Measurements from ENCODE around the gene SPPL2B. TPM values are rescaled to one million over a fixed set of nuclear protein-coding genes. Genes with fewer than 3 reads are reported as not detected.

The SPPL2B gene
- total RNA-seq, 1 donor from 2014 or later = 22.6 TPM

- no peak for DNase-seq
Measured at GRCh38 chr19:2300533-2300932, 28.0 kb upstream of the SPPL2B start.

GRCh38 chr19:2302319-2303210 lies 25.9 kb upstream of the SPPL2B start:
- no peak for DNase-seq

GRCh38 chr19:2303211-2303798 lies 25.2 kb upstream of the SPPL2B start:
- no peak for DNase-seq

- no peak for DNase-seq
Measured at GRCh38 chr19:2305452-2306280, 22.8 kb upstream of the SPPL2B start.

GRCh38 chr19:2306281-2306806 lies 22.1 kb upstream of the SPPL2B start:
- DNase-seq = no peak

- DNase-seq = no peak
Measured at GRCh38 chr19:2306971-2307370, 21.5 kb upstream of the SPPL2B start.

GRCh38 chr19:2307518-2308012 lies 20.9 kb upstream of the SPPL2B start:
- no peak for DNase-seq

GRCh38 chr19:2308114-2308556 lies 20.3 kb upstream of the SPPL2B start, which contains the start of gene LINGO3:
Gene LINGO3, minus strand, starts transcription at chr19:2308154. Its CDS starts 16,378 bp downstream, at chr19:2291776.
- no peak for DNase-seq

GRCh38 chr19:2309734-2310362 lies 18.6 kb upstream of the SPPL2B start:
- no peak for DNase-seq

GRCh38 chr19:2311093-2311492 lies 17.4 kb upstream of the SPPL2B start:
- no peak for DNase-seq

GRCh38 chr19:2312820-2313501 lies 15.5 kb upstream of the SPPL2B start:
- DNase-seq = no peak

GRCh38 chr19:2315121-2315817 lies 13.2 kb upstream of the SPPL2B start:
- no peak for DNase-seq

- DNase-seq = no peak
Measured at GRCh38 chr19:2315818-2316353, 12.6 kb upstream of the SPPL2B start.

- DNase-seq = no peak
Measured at GRCh38 chr19:2317300-2317699, 11.2 kb upstream of the SPPL2B start.

GRCh38 chr19:2317756-2318155 lies 10.7 kb upstream of the SPPL2B start:
- no peak for DNase-seq

GRCh38 chr19:2318923-2319322 lies 9.6 kb upstream of the SPPL2B start:
- no peak for DNase-seq

GRCh38 chr19:2319551-2319950 lies 8.9 kb upstream of the SPPL2B start:
- no peak for DNase-seq

GRCh38 chr19:2320049-2320448 lies 8.4 kb upstream of the SPPL2B start:
- DNase-seq = no peak

- no peak for DNase-seq
Measured at GRCh38 chr19:2320939-2321338, 7.5 kb upstream of the SPPL2B start.

GRCh38 chr19:2321565-2322283 lies 6.8 kb upstream of the SPPL2B start:
- DNase-seq = no peak
